GM19372 (cell line): ENCODE results near the gene DCAF7.

ENCODE experiments used
- ATAC-seq: cut with Tn5 transposase; IDR thresholded peaks from one replicate; pipeline ENCODE4 v1.9.1; 2021; ENCODE audit warnings: mild to moderate bottlenecking, low read depth, moderate library complexity; ENCODE audit not compliant: unreplicated experiment

The DCAF7 gene

GRCh38 chr17:63524051-63524450 lies 26.2 kb upstream of the DCAF7 start:
- no peak for ATAC-seq

DNA sequence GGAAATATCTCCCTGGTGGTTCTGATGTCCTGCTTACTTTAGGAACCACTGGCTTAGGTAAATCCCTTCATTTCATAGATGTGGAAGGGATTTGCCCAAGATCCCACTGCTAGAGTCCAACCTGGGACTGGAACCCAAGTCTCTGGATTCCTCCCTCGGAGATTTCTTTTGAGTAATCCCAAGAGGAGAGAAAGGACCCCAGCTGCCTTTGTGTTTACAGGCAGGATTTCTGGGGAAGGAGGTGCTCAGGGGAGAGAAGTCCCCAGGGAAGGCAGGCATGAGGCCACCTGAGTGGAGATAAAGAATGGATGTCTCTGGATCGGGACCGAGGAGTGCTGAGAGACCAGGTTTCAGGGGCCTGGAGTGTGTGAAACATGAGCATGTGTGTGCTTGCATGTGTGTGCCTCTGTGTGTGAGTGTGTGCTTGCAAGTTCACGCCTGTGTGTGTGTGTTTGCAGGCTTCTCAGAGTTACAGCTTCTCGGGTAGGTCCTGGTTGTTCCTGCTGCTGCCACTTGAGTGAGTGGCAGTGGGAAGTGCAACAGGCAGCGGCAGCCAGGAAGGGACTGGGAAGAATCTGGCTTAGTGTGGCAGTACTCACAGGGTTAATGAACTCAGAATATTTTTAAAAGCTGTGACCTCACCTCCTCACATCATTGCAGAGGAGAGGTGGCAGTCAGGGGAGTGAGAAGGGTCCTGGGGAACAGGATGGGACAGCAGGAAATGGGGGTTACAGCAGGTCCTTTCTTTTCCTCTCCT lies 24.9 kb upstream of the DCAF7 start:
- ATAC-seq, result no peak

DNA sequence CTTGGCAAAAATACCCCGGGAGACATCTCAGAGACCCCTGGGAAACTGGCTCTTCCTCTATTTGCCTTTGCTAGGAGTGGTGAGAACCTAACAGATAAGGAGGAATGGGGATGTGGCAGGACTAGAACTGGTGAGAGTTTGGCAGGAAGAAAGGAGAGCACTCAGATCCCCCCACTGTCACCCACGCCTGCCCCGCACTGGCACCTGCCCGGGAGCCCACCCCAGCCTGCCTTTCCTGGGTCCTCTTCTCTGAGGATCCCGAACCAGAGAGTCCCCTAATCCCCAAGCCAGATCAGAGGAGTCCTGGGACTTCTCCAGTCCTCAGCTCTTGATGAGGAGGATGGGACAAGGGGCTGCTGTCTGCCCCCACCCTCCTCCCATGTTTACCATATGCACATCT lies 23.4 kb upstream of the DCAF7 start:
- no peak for ATAC-seq

DNA sequence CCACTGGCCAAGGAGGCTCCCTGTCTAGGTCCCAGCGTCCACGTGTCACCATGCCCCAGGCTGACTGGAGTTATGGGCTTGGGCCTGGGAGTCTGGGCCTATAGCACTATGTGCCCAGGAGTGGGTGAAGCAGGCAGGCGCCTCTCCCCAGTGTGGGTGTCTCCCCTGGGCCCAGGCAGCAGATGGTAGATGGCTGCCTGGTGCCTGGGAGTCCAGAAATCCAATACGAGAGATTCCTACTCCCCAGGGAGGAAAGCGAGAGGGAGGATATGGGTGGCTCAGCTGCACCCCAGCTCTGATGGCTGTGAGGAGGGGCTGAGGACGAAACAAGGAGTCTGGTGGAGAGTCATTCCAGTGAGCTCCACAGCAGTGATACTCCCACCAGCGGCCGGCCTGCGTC lies 22.1 kb upstream of the DCAF7 start:
- no peak for ATAC-seq

GRCh38 chr17:63529711-63530556 lies 20.3 kb upstream of the DCAF7 start:
- no peak for ATAC-seq

DNA sequence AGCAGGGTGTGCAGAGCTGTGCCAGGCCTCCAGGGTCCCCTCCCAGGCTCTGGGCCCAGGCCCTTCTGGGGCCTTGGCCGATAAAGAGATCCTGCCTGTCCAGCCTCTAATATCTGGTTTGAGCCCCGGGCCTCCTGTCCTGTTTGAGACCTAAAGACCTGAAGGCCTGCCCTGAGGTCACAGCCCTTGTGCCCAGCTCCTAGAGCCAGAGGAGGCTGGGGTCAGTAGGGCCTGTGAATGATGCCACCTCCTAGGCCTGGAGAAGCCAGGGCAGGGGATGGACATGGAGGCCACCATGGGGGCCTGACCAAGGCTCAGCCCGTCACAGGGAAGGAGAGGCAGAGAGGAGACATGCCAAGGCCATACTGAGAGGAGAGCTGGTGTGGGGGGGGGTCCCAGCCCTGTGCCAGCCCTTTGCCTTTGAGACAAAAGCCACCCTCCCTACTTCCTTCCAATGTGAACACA lies 19.7 kb upstream of the DCAF7 start:
- ATAC-seq, result no peak

GRCh38 chr17:63531022-63531965 lies 19.0 kb upstream of the DCAF7 start:
- no peak for ATAC-seq

DNA sequence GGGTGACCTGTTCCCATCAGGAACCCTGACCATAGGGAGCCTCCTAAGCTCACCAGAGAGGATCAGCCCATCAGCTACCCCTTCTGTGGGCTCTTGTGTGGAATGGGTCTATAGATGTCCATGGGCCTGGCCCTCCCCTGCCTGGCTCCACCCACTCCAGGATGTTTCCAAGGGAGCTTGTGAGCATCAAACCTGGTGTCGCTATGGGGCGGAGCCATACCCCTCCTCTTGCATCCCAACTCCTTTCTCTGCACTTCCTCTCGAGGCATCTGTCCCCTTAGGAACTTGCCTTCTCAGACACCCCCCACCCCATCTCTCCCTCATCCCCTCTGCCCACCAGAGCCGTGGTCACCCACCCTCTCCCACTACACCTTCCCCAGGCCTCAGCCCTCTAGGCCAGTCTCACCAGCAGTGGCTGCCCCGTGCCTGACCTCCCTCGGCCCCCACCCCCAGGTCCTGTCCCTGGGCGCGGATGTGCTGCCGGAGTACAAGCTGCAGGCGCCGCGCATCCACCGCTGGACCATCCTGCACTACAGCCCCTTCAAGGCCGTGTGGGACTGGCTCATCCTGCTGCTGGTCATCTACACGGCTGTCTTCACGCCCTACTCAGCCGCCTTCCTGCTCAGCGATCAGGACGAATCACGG lies 16.7 kb upstream of the DCAF7 start:
- no peak for ATAC-seq

DNA sequence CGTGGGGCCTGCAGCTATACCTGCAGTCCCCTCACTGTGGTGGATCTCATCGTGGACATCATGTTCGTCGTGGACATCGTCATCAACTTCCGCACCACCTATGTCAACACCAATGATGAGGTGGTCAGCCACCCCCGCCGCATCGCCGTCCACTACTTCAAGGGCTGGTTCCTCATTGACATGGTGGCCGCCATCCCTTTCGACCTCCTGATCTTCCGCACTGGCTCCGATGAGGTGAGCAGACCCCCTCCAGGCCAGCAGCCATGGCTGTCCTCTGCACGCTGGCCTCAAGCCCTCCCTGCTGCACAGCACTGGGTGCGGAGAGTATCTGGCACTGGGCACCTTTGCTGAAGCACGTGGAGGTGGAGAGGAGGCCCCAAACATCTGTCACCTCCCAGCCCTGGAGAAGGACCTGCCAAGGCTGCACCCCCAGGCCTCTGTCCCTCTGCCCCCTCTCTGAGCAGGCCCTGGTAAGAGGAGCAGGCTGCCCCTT lies 16.2 kb upstream of the DCAF7 start:
- no peak for ATAC-seq

- ATAC-seq, result no peak
These were observed 15.3 kb upstream of the DCAF7 start for GRCh38 chr17:63534816-63535455.

DNA sequence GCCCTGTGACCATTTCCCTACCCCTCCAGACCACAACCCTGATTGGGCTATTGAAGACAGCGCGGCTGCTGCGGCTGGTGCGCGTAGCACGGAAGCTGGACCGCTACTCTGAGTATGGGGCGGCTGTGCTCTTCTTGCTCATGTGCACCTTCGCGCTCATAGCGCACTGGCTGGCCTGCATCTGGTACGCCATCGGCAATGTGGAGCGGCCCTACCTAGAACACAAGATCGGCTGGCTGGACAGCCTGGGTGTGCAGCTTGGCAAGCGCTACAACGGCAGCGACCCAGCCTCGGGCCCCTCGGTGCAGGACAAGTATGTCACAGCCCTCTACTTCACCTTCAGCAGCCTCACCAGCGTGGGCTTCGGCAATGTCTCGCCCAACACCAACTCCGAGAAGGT lies 14.6 kb upstream of the DCAF7 start:
- no peak for ATAC-seq

DNA sequence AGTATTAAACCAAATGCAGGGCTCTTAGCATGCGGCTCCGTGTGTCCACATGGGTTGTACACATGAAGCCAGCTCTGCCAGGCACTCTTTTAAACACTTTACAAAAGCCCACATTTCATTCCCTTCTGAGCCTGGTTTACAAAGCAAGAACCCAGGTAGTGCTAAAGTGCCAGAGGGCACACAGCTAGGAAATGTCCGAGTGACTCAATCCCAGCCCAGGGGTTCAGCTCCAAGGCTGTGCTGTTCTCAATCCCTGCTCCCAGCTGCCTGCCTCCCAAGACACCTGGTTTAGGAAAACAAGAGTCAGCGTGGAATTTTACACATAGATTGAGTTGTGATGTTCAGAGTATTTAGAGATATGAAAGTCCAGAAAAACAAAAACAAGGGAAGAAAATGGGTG lies 13.3 kb upstream of the DCAF7 start:
- no peak for ATAC-seq

DNA sequence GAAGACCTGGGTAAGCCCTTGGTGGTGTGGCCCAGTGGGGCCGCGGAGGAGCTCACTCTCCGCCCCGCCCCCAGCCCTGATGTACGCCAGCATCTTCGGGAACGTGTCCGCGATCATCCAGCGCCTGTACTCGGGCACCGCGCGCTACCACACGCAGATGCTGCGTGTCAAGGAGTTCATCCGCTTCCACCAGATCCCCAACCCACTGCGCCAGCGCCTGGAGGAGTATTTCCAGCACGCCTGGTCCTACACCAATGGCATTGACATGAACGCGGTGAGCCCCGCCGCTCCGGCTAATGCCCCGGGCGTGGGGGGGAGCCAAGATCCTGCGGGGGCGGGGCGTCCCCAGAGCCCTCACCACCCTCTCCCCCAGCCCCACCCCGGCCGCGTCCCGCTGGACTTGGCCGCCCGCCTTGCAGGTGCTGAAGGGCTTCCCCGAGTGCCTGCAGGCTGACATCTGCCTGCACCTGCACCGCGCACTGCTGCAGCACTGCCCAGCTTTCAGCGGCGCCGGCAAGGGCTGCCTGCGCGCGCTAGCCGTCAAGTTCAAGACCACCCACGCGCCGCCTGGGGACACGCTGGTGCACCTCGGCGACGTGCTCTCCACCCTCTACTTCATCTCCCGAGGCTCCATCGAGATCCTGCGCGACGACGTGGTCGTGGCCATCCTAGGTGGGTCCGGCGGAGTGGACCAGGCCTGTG lies 12.1 kb upstream of the DCAF7 start:
- no peak for ATAC-seq

DNA sequence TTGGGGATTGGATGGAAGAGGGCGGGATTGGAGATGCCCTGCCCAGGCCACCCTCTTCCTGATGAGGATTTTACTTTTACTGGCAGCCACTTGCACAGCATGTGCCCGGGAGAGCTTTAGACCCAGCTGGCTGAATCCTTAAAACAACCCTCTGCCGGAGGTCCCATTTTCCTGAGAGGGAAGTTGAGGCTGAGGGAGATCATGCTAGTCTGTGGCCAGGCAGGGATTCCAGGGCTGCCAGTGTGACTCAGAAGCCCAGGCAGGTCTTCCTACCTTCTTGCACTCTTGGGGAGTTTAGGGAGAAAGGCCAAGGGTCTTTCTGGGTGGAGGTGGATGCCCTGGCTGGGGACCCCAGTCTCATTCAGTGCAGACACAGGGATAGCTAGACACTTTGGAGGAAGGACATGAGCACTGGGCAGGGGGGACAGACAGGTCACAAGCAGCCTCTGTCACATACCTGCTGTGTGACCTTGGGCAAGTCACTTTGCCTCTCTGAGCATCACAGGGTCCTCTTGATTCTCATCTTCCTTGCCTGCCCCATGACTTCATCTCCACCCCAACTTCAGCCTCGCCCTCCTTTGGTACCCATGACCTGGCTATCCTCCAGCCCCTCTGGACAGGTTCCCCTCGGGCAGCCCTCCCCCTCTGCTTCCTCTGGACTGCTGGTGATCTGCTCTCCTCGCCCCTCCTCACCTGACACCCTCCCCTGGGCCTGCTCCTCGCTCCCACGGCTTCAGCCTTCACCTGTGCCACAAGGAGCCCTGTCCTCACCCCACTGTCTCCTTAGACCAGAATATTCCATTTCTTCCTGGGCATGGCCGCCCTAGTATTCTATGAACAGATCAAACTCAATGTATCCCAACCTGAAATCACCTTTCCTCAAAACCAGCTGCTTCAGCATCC lies 11.3 kb upstream of the DCAF7 start:
- ATAC-seq, result no peak

GRCh38 chr17:63540590-63540989 lies 9.7 kb upstream of the DCAF7 start:
- no peak for ATAC-seq

GRCh38 chr17:63542218-63542545 lies 8.1 kb upstream of the DCAF7 start:
- ATAC-seq, result no peak

- ATAC-seq, result no peak
These were observed 7.1 kb upstream of the DCAF7 start for GRCh38 chr17:63542942-63543821.
